HepG2 (cell line): ENCODE measurements around the gene TCFL5. TPM values are rescaled to one million over a fixed set of nuclear protein-coding genes. Genes with fewer than 3 reads are reported as not detected.

Source experiments
- CENPX ChIP-seq: sonication (generic); formaldehyde crosslinking; IDR thresholded peaks from 2 replicates; pipeline ENCODE4 v1.9.0; 2021; ENCODE audit warnings: mild to moderate bottlenecking, missing genetic modification reagents, moderate library complexity
- NBN ChIP-seq: fragments of 450-650 bp; conservative IDR thresholded peaks from 2 replicates; pipeline ENCODE4 v1.6.1; 2017
- NFE2L2 ChIP-seq: fragments of 150-350 bp; IDR thresholded peaks from 2 replicates; pipeline ENCODE4 v1.6.1; 2014; ENCODE audit warnings: low read length
- NFYC ChIP-seq: IDR thresholded peaks from 2 replicates; pipeline ENCODE4 v1.6.1; 2016; ENCODE audit warnings: missing genetic modification reagents, missing compliant biosample characterization
- ZNF607 ChIP-seq: sonication (generic); formaldehyde crosslinking; IDR thresholded peaks from 2 replicates; pipeline ENCODE4 v1.5.1; 2020; ENCODE audit warnings: missing genetic modification reagents, mild to moderate bottlenecking, borderline replicate concordance
- ZNF891 ChIP-seq: sonication (generic); formaldehyde crosslinking; IDR thresholded peaks from 2 replicates; pipeline ENCODE4 v1.5.0; 2020; ENCODE audit warnings: mild to moderate bottlenecking, missing genetic modification reagents
- polyA plus RNA-seq, 8 experiments: library from polyadenylated mRNA; depleted of rRNA in 3 of 8; stranded (reverse) in 7 of 8; unstranded in 1 of 8; fragments of >200 nt; fragmentation: Illumina TruSeq in 4 of 8; extraction: Trizol in 4 of 8; gene quantifications; 2 replicates each; pipeline versions ENCODE4 v1.2.1 to v1.2.3, GENCODE V29; 2011 to 2016; ENCODE audit warnings: low read depth in 4 of 8, missing spikeins in 1 of 8, mixed read lengths in 1 of 8; ENCODE audit not compliant: insufficient read depth in 1 of 8
- total RNA-seq, 5 experiments: library from RNA; depleted of rRNA; stranded (reverse); fragments of >200 nt; fragmentation: Illumina TruSeq; extraction: Trizol; gene quantifications; 2 replicates each; pipeline ENCODE4 v1.2.3, GENCODE V29; 2016; ENCODE audit warnings: low read depth in 1 of 5
- TF ChIP-seq, protein P1 (sequence below): sonication (generic); formaldehyde crosslinking; IDR thresholded peaks from 2 replicates; pipeline ENCODE4 v1.5.0; 2020; ENCODE audit warnings: mild to moderate bottlenecking, missing genetic modification reagents, borderline replicate concordance
- TF ChIP-seq, protein P2 (sequence below): sonication (generic); formaldehyde crosslinking; IDR thresholded peaks from 2 replicates; pipeline ENCODE4 v1.4.0; 2020; ENCODE audit warnings: mild to moderate bottlenecking, missing genetic modification reagents
- TF ChIP-seq, protein P3 (sequence below): sonication (generic); formaldehyde crosslinking; IDR thresholded peaks from 2 replicates; pipeline ENCODE4 v1.4.0; 2020; ENCODE audit warnings: mild to moderate bottlenecking, missing genetic modification reagents
- TF ChIP-seq, protein P4 (sequence below): sonication (generic); formaldehyde crosslinking; IDR thresholded peaks from 2 replicates; pipeline ENCODE4 v1.8.1; 2023; ENCODE audit warnings: mild to moderate bottlenecking, inconsistent platforms, moderate library complexity, missing genetic modification reagents, borderline replicate concordance

The TCFL5 gene
- total and polyA plus RNA-seq, 2 of the 13 experiments (the other 11 are each of a cell fraction or from before 2014, with no cell fraction given), result 14.8 to 20.0 TPM

DNA sequence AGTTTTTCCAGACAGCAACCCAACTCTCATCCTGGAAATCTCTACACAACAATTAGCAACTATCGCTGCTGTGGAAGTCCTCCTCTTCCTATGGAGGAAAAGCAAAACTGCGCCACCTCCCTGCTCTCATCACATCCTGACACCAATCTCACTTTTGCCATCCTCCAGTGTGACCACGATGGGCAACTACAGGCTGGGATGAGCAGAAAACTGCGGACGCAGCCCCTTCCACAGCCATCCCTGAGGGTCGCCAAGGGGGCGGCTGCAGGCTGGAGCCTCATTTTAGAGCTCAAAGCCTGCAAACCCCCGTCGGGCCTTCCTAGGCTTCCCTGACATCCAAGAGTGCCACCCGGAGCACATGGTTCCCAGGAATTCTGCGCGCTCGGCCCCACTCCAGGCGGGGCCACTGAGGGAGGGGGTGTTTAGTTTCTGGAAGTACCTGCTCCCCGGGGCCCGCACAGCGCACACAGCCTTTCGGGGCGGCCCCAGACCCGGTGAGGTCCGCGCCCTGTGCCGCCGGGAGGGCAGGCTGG lies 1.2 kb downstream of the TCFL5 start (continued):
- TF ChIP-seq, protein P1, sequence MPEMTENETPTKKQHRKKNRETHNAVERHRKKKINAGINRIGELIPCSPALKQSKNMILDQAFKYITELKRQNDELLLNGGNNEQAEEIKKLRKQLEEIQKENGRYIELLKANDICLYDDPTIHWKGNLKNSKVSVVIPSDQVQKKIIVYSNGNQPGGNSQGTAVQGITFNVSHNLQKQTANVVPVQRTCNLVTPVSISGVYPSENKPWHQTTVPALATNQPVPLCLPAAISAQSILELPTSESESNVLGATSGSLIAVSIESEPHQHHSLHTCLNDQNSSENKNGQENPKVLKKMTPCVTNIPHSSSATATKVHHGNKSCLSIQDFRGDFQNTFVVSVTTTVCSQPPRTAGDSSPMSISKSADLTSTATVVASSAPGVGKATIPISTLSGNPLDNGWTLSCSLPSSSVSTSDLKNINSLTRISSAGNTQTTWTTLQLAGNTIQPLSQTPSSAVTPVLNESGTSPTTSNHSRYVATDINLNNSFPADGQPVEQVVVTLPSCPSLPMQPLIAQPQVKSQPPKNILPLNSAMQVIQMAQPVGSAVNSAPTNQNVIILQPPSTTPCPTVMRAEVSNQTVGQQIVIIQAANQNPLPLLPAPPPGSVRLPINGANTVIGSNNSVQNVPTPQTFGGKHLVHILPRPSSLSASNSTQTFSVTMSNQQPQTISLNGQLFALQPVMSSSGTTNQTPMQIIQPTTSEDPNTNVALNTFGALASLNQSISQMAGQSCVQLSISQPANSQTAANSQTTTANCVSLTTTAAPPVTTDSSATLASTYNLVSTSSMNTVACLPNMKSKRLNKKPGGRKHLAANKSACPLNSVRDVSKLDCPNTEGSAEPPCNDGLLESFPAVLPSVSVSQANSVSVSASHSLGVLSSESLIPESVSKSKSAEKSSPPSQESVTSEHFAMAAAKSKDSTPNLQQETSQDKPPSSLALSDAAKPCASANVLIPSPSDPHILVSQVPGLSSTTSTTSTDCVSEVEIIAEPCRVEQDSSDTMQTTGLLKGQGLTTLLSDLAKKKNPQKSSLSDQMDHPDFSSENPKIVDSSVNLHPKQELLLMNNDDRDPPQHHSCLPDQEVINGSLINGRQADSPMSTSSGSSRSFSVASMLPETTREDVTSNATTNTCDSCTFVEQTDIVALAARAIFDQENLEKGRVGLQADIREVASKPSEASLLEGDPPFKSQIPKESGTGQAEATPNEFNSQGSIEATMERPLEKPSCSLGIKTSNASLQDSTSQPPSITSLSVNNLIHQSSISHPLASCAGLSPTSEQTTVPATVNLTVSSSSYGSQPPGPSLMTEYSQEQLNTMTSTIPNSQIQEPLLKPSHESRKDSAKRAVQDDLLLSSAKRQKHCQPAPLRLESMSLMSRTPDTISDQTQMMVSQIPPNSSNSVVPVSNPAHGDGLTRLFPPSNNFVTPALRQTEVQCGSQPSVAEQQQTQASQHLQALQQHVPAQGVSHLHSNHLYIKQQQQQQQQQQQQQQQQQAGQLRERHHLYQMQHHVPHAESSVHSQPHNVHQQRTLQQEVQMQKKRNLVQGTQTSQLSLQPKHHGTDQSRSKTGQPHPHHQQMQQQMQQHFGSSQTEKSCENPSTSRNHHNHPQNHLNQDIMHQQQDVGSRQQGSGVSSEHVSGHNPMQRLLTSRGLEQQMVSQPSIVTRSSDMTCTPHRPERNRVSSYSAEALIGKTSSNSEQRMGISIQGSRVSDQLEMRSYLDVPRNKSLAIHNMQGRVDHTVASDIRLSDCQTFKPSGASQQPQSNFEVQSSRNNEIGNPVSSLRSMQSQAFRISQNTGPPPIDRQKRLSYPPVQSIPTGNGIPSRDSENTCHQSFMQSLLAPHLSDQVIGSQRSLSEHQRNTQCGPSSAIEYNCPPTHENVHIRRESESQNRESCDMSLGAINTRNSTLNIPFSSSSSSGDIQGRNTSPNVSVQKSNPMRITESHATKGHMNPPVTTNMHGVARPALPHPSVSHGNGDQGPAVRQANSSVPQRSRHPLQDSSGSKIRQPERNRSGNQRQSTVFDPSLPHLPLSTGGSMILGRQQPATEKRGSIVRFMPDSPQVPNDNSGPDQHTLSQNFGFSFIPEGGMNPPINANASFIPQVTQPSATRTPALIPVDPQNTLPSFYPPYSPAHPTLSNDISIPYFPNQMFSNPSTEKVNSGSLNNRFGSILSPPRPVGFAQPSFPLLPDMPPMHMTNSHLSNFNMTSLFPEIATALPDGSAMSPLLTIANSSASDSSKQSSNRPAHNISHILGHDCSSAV (CRISPR knock-in tag), result no peak
- TF ChIP-seq NFE2L2 (no peak), CENPX (CRISPR knock-in tag) (no peak), NFYC (CRISPR knock-in tag) (no peak), ZNF891 (CRISPR knock-in tag) (no peak), ZNF607 (CRISPR knock-in tag) (no peak), NBN (no peak)
- TF ChIP-seq, protein P2, sequence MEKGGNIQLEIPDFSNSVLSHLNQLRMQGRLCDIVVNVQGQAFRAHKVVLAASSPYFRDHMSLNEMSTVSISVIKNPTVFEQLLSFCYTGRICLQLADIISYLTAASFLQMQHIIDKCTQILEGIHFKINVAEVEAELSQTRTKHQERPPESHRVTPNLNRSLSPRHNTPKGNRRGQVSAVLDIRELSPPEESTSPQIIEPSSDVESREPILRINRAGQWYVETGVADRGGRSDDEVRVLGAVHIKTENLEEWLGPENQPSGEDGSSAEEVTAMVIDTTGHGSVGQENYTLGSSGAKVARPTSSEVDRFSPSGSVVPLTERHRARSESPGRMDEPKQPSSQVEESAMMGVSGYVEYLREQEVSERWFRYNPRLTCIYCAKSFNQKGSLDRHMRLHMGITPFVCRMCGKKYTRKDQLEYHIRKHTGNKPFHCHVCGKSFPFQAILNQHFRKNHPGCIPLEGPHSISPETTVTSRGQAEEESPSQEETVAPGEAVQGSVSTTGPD (CRISPR knock-in tag), result no peak
- TF ChIP-seq, protein P3, sequence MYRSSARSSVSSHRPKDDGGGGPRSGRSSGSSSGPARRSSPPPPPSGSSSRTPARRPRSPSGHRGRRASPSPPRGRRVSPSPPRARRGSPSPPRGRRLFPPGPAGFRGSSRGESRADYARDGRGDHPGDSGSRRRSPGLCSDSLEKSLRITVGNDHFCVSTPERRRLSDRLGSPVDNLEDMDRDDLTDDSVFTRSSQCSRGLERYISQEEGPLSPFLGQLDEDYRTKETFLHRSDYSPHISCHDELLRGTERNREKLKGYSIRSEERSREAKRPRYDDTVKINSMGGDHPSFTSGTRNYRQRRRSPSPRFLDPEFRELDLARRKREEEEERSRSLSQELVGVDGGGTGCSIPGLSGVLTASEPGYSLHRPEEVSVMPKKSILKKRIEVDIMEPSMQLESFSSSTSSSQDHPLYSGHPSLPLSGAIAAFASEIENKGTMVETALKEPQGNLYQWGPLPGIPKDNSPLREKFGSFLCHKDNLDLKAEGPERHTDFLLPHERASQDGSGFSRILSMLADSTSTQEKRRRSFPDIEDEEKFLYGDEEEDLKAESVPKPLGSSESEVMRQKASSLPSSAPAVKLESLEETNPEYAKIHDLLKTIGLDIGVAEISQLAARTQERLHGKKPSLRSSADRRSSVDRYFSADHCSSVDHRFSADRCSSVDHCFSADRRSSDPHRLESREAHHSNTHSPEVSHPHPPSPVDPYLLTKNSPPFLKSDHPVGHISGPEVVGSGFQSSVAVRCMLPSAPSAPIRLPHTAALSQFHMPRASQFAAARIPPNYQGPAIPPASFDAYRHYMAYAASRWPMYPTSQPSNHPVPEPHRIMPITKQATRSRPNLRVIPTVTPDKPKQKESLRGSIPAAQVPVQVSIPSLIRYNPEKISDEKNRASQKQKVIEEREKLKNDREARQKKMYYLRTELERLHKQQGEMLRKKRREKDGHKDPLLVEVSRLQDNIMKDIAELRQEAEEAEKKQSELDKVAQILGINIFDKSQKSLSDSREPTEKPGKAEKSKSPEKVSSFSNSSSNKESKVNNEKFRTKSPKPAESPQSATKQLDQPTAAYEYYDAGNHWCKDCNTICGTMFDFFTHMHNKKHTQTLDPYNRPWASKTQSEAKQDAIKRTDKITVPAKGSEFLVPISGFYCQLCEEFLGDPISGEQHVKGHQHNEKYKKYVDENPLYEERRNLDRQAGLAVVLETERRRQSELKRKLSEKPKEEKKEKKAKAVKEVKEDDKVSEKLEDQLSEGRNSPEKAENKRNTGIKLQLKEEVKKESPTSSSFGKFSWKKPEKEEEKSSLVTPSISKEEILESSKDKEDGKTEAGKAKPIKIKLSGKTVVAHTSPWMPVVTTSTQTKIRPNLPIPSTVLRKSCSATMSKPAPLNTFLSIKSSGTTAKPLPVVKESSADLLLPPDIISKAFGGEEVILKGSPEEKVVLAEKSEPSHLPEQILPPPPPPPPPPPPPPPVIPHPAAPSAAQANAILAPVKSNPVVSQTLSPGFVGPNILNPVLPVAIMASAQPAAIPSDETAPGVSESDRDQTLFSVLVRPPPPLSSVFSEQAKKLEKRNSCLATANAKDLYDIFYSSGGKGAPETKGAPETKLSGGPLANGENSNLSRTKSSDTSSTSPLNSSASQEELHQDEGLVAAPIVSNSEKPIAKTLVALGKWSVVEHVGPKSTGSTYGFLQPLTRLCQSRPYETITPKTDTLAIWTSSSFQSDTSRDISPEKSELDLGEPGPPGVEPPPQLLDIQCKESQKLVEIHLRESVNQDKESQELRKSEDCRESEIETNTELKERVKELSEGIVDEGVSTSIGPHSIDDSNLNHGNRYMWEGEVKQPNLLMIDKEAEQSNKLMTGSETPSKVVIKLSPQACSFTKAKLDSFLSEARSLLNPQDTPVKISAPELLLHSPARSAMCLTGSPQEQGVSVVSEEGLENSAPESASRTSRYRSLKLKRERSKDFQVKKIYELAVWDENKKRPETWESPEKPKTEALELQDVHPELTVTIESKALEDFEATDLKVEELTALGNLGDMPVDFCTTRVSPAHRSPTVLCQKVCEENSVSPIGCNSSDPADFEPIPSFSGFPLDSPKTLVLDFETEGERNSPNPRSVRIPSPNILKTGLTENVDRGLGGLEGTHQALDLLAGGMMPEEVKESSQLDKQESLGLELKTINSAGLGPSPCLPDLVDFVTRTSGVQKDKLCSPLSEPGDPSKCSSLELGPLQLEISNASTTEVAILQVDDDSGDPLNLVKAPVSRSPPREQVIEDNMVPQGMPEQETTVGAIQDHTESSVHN (CRISPR knock-in tag), result no peak
- TF ChIP-seq, protein P4, sequence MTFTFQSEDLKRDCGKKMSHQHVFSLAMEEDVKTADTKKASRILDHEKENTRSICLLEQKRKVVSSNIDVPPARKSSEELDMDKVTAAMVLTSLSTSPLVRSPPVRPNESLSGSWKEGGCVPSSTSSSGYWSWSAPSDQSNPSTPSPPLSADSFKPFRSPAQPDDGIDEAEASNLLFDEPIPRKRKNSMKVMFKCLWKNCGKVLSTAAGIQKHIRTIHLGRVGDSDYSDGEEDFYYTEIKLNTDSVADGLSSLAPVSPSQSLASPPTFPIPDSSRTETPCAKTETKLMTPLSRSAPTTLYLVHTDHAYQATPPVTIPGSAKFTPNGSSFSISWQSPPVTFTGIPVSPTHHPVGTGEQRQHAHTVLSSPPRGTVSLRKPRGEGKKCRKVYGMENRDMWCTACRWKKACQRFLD, result no peak
